Hepatocyte (in vitro differentiated cells): ENCODE measurements around the gene BRD2. TPM values are rescaled to one million over a fixed set of nuclear protein-coding genes. Genes with fewer than 3 reads are reported as not detected.

Source experiments
- DNase-seq: peaks from one replicate; pipeline ENCODE4 v3.0.0-alpha.2; 2016; ENCODE audit warnings: low spot score
- H2AFZ ChIP-seq: fragments of 200-600 bp; sonication (generic); 2 replicates; pipeline ENCODE4 v1.6.0; 2016; ENCODE audit warnings: antibody characterized with exemption, mild to moderate bottlenecking
- H3K27ac ChIP-seq: fragments of 200-600 bp; sonication (generic); 2 replicates; pipeline ENCODE4 v1.5.1; 2016; ENCODE audit warnings: mild to moderate bottlenecking
- H3K27me3 ChIP-seq: fragments of 200-600 bp; sonication (generic); 2 replicates; pipeline ENCODE4 v1.6.1; 2016
- H3K36me3 ChIP-seq: fragments of 200-600 bp; sonication (generic); replicated peaks from 2 replicates; pipeline ENCODE4 v1.5.1; 2016; ENCODE audit warnings: low read depth; ENCODE audit not compliant: insufficient read depth
- H3K4me1 ChIP-seq: fragments of 200-600 bp; sonication (generic); 2 replicates; pipeline ENCODE4 v1.5.1; 2016; ENCODE audit warnings: mild to moderate bottlenecking, moderate library complexity; ENCODE audit not compliant: insufficient read depth
- H3K4me2 ChIP-seq: fragments of 200-600 bp; sonication (generic); 2 replicates; pipeline ENCODE4 v1.6.0; 2016
- H3K4me3 ChIP-seq: fragments of 200-600 bp; sonication (generic); 2 replicates; pipeline ENCODE4 v1.5.1; 2016; ENCODE audit warnings: mild to moderate bottlenecking
- H3K79me2 ChIP-seq: fragments of 200-600 bp; sonication (generic); 2 replicates; pipeline ENCODE4 v1.6.0; 2017; ENCODE audit warnings: mild to moderate bottlenecking
- H3K9me2 ChIP-seq: fragments of 200-600 bp; sonication (generic); replicated peaks from 2 replicates; pipeline ENCODE4 v1.6.0; 2017; ENCODE audit warnings: mild to moderate bottlenecking; ENCODE audit not compliant: insufficient read depth
- H3K9me3 ChIP-seq: fragments of 200-600 bp; sonication (generic); 2 replicates; pipeline ENCODE4 v1.5.1; 2016; ENCODE audit warnings: low read depth, mild to moderate bottlenecking
- H4K20me1 ChIP-seq: fragments of 200-600 bp; sonication (generic); 2 replicates; pipeline ENCODE4 v1.6.0; 2016; ENCODE audit warnings: mild to moderate bottlenecking; ENCODE audit not compliant: insufficient read depth, poor library complexity, severe bottlenecking
- EZH2 ChIP-seq: fragments of 200-600 bp; sonication (generic); IDR thresholded peaks from 2 replicates; pipeline ENCODE4 v1.6.1; 2016; ENCODE audit warnings: antibody characterized with exemption, mild to moderate bottlenecking, borderline replicate concordance
- EZH2phosphoT487 ChIP-seq: fragments of 200-600 bp; sonication (generic); IDR thresholded peaks from one replicate; pipeline ENCODE4 v1.6.1; 2018; ENCODE audit warnings: antibody characterized with exemption, mild to moderate bottlenecking, low read depth, moderate library complexity; ENCODE audit not compliant: unreplicated experiment, severe bottlenecking
- WGBS: methylation state at CpG from one replicate; pipeline ENCODE4 v1.1.6; 2016; ENCODE audit warnings: low lambda C conversion rate; ENCODE audit errors: missing lambda C conversion rate; 5-methylcytosine and 5-hydroxymethylcytosine counted together
- polyA plus RNA-seq: library from polyadenylated mRNA; unstranded; fragments of >200 nt; fragmentation: Nextera tagmentation; extraction: Ambion mirVana; gene quantifications from 2 replicates; pipeline ENCODE4 v1.2.1, GENCODE V29; 2016
- total RNA-seq: library from RNA; depleted of rRNA; stranded (reverse); fragments of >200 nt; gene quantifications from 2 replicates; pipeline ENCODE4 v1.2.3, GENCODE V29; 2014
- TF ChIP-seq, protein P1 (sequence below): fragments of 200-600 bp; sonication (generic); IDR thresholded peaks from 2 replicates; pipeline ENCODE4 v1.5.1; 2016; ENCODE audit warnings: antibody characterized with exemption, mild to moderate bottlenecking; ENCODE audit not compliant: poor library complexity

BRD2 gene
- total and polyA plus RNA-seq, 2 experiments from 2014 or later: 106 to 133 TPM

- peaks cover 11% of the 10 kb centered on the region for H3K36me3 ChIP-seq
- H3K79me2 ChIP-seq: peaks cover 84% of the 10 kb centered on the region
- H3K4me3 ChIP-seq: no peak overlapping the region
- H3K9me2 ChIP-seq: no peaks in the 10 kb centered on the region
- 90% methylated on average over 7 of the region's 7 CpGs for WGBS
- no peak overlapping the region for H3K27ac ChIP-seq
- no peaks in the 10 kb centered on the region for H3K9me3 ChIP-seq
- H2AFZ ChIP-seq: no peak overlapping the region
- DNase-seq: no peak
- H3K4me1 ChIP-seq: peaks cover 41% of the 10 kb centered on the region
- peaks cover 92% of the 10 kb centered on the region for H4K20me1 ChIP-seq
- H3K4me2 ChIP-seq: peak overlapping the region; percentile 92
- no peaks in the 10 kb centered on the region for H3K27me3 ChIP-seq
- TF ChIP-seq EZH2phosphoT487: no peak
- TF ChIP-seq, protein P1, sequence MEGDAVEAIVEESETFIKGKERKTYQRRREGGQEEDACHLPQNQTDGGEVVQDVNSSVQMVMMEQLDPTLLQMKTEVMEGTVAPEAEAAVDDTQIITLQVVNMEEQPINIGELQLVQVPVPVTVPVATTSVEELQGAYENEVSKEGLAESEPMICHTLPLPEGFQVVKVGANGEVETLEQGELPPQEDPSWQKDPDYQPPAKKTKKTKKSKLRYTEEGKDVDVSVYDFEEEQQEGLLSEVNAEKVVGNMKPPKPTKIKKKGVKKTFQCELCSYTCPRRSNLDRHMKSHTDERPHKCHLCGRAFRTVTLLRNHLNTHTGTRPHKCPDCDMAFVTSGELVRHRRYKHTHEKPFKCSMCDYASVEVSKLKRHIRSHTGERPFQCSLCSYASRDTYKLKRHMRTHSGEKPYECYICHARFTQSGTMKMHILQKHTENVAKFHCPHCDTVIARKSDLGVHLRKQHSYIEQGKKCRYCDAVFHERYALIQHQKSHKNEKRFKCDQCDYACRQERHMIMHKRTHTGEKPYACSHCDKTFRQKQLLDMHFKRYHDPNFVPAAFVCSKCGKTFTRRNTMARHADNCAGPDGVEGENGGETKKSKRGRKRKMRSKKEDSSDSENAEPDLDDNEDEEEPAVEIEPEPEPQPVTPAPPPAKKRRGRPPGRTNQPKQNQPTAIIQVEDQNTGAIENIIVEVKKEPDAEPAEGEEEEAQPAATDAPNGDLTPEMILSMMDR: no peak
- TF ChIP-seq EZH2: no peak
Observed at GRCh38 chr6:32976334-32977069, 8.1 kb downstream of the BRD2 start.

- no peak for TF ChIP-seq EZH2
- TF ChIP-seq, protein P1: no peak
- TF ChIP-seq EZH2phosphoT487: no peak
- no peaks in the 10 kb centered on the region for H3K9me3 ChIP-seq
- H2AFZ ChIP-seq: no peak overlapping the region
- H3K27me3 ChIP-seq: no peaks in the 10 kb centered on the region
- DNase-seq: no peak
- peaks cover 11% of the 10 kb centered on the region for H3K36me3 ChIP-seq
- 81% methylated on average over 10 of the region's 10 CpGs for WGBS
- H3K79me2 ChIP-seq: peaks cover 81% of the 10 kb centered on the region
- no peak overlapping the region for H3K4me3 ChIP-seq
- peaks cover 97% of the 10 kb centered on the region for H4K20me1 ChIP-seq
- H3K4me1 ChIP-seq: peaks cover 50% of the 10 kb centered on the region
- H3K27ac ChIP-seq: peak overlapping the region; percentile 24
- no peaks in the 10 kb centered on the region for H3K9me2 ChIP-seq
- peak overlapping the region; percentile 58 for H3K4me2 ChIP-seq
Observed at GRCh38 chr6:32977272-32977952, 9.0 kb downstream of the BRD2 start.

DNA sequence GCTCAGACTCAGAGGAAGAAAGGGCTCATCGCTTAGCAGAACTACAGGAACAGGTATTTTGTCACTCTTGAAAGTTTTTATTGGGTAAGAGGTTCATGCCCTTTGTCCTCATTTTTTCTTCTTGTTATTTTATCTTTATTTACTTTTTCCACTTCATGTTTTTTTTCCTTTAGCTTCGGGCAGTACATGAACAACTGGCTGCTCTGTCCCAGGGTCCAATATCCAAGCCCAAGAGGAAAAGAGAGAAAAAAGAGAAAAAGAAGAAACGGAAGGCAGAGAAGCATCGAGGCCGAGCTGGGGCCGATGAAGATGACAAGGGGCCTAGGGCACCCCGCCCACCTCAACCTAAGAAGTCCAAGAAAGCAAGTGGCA, 9.5 kb downstream of the BRD2 start:
- Histone ChIP-seq H3K36me3 (peaks cover 11% of the 10 kb centered on the region), H3K27ac (peak overlapping the region; percentile 24), H3K4me2 (peak overlapping the region; percentile 58), H3K79me2 (peaks cover 76% of the 10 kb centered on the region), H3K9me3 (no peaks in the 10 kb centered on the region), H2AFZ (no peak overlapping the region), H3K27me3 (no peaks in the 10 kb centered on the region), H3K4me3 (no peak overlapping the region), H3K4me1 (peaks cover 55% of the 10 kb centered on the region), H3K9me2 (no peaks in the 10 kb centered on the region), H4K20me1 (peaks cover 96% of the 10 kb centered on the region)
- TF ChIP-seq EZH2phosphoT487 (no peak), EZH2 (no peak)
- TF ChIP-seq, protein P1: no peak
- WGBS: 72% methylated on average over 7 of the region's 7 CpGs
- no peak for DNase-seq
